K562 (cell line): ENCODE results near the gene JPH3. TPM values are rescaled to one million over a fixed set of nuclear protein-coding genes. Genes with fewer than 3 reads are reported as not detected.

ENCODE experiments used
- ATAC-seq: fragments of 200-7000 bp; cut with Tn5 transposase; 3 replicates; pipeline ENCODE4 v1.9.1; 2020; ENCODE audit warnings: moderate library complexity
- BruUV-seq: library from RNA; stranded (reverse); fragments of 400-500 nt; replicated peaks from 2 replicates; lab custom pipeline; 2021; lab: Mats Ljungman, UMichigan
- CTCF ChIA-PET: fragments of 300-600 bp; formaldehyde crosslinking; extraction: SDS; loops from one replicate; lab custom pipeline; 2021; ENCODE audit warnings: low intra/inter-chr PET ratio; lab: Yijun Ruan, JAX
- POLR2A ChIA-PET: fragments of 300-600, 350-650 bp; sonication (Branson Sonifier 250); formaldehyde crosslinking; extraction: SDS; loops from one replicate; lab custom pipeline; 2021; ENCODE audit warnings: antibody characterized with exemption, inconsistent platforms; lab: Yijun Ruan, JAX
- DNase-seq, 4 experiments: peaks; one replicate each; pipeline versions ENCODE4 v3.0.0 to v3.0.0-alpha.2; 2011 to 2018; ENCODE audit warnings: low spot score in 3 of 4, mixed read lengths in 3 of 4; ENCODE audit errors: extremely low read depth in 1 of 4
- FAIRE-seq: peaks from 2 replicates; lab custom pipeline; 2011; peaks lifted over from hg19 to GRCh38; lab: Jason Lieb, UNC
- H2AFZ ChIP-seq: 2 replicates; pipeline ENCODE4 v1.6.0; 2011; ENCODE audit warnings: low read depth, low read length, control low read depth, inconsistent platforms
- H3K27ac ChIP-seq: fragments of 200-600 bp; 3 replicates; pipeline ENCODE4 v1.8.0; 2011; ENCODE audit warnings: low read depth, mild to moderate bottlenecking, control low read depth, inconsistent platforms, low read length, moderate library complexity, mixed read lengths; ENCODE audit errors: extremely low read depth
- H3K27me3 ChIP-seq, 2 experiments: fragments of 300-600 bp in 1 of 2; 2 replicates in 1 of 2; 3 replicates in 1 of 2; pipeline versions ENCODE4 v1.6.0 to v1.8.0; 2011; ENCODE audit warnings: inconsistent platforms in 2 of 2, low read length in 2 of 2, mild to moderate bottlenecking in 1 of 2, mixed read lengths in 1 of 2, moderate library complexity in 1 of 2; ENCODE audit not compliant: control insufficient read depth in 2 of 2, insufficient read depth in 2 of 2
- H3K36me3 ChIP-seq: fragments of 300-600 bp; 3 replicates; pipeline ENCODE4 v1.8.0; 2011; ENCODE audit warnings: mild to moderate bottlenecking, low read length, inconsistent platforms; ENCODE audit not compliant: control insufficient read depth, insufficient read depth
- H3K4me1 ChIP-seq, 2 experiments: fragments of 200-600 bp in 1 of 2; replicated peaks in 1 of 2; 2 replicates in 1 of 2; 3 replicates in 1 of 2; pipeline versions ENCODE4 v1.5.1 to v1.8.0; 2011; ENCODE audit warnings: inconsistent platforms in 2 of 2, low read length in 2 of 2, mild to moderate bottlenecking in 1 of 2, mixed read lengths in 1 of 2, moderate library complexity in 1 of 2; ENCODE audit not compliant: control insufficient read depth in 2 of 2, insufficient read depth in 2 of 2
- H3K4me2 ChIP-seq: 2 replicates; pipeline ENCODE4 v1.6.1; 2011; ENCODE audit warnings: low read length, control low read depth, inconsistent platforms, mixed read lengths; ENCODE audit not compliant: insufficient read depth
- H3K4me3 ChIP-seq: fragments of 200-600 bp; sonication (generic), shearing (Covaris generic); 2 replicates; pipeline ENCODE4 v1.5.1; 2016; ENCODE audit warnings: control low read depth, inconsistent platforms
- H3K79me2 ChIP-seq: fragments of 200-600 bp; 3 replicates; pipeline ENCODE4 v1.8.0; 2011; ENCODE audit warnings: low read length, inconsistent platforms; ENCODE audit not compliant: control insufficient read depth, insufficient read depth
- H3K9ac ChIP-seq, 2 experiments: 2 replicates each; pipeline versions ENCODE4 v1.6.0 to v1.6.1; 2011; ENCODE audit warnings: low read depth in 2 of 2, low read length in 2 of 2, control low read depth in 1 of 2, inconsistent platforms in 1 of 2, mild to moderate bottlenecking in 1 of 2, mixed read lengths in 1 of 2; ENCODE audit not compliant: insufficient read depth in 1 of 2
- H3K9me1 ChIP-seq: one replicate; pipeline ENCODE4 v1.6.0; 2011; ENCODE audit warnings: inconsistent platforms, mild to moderate bottlenecking, low read length, moderate library complexity; ENCODE audit not compliant: control insufficient read depth, insufficient read depth
- H3K9me3 ChIP-seq: replicated peaks from 2 replicates; pipeline ENCODE4 v1.5.1; 2011; ENCODE audit warnings: low read depth, low read length, inconsistent platforms; ENCODE audit not compliant: control insufficient read depth, insufficient read depth
- H4K20me1 ChIP-seq: replicated peaks from 2 replicates; pipeline ENCODE4 v1.6.1; 2011; ENCODE audit warnings: low read length, inconsistent platforms, mixed read lengths; ENCODE audit not compliant: control insufficient read depth, insufficient read depth
- E2F4 ChIP-seq: sonication (generic); formaldehyde crosslinking; IDR thresholded peaks from 2 replicates; pipeline ENCODE4 v1.8.0; 2022; ENCODE audit warnings: mild to moderate bottlenecking, low read depth, missing genetic modification reagents
- E2F8 ChIP-seq: fragments of 450-650 bp; IDR thresholded peaks from 2 replicates; pipeline ENCODE4 v1.7.1; 2018; ENCODE audit warnings: mild to moderate bottlenecking, low read depth; ENCODE audit not compliant: partially characterized antibody
- ETV6 ChIP-seq, 3 experiments: fragments of 150-350 bp in 1 of 3; sonication (generic) in 1 of 3; formaldehyde crosslinking in 1 of 3; IDR thresholded peaks; 2 replicates each; pipeline versions ENCODE4 v1.6.1 to v1.8.0; 2014 to 2022; ENCODE audit warnings: borderline replicate concordance in 2 of 3, low read depth in 2 of 3, antibody characterized with exemption in 1 of 3, low read length in 1 of 3, mild to moderate bottlenecking in 1 of 3, missing genetic modification reagents in 1 of 3
- HCFC1 ChIP-seq: IDR thresholded peaks from 2 replicates; pipeline ENCODE4 v1.6.1; 2012; ENCODE audit warnings: low read depth, low read length, improper control_type of control experiment
- JUNB ChIP-seq: fragments of 450-650 bp; formaldehyde crosslinking; conservative IDR thresholded peaks from 2 replicates; pipeline ENCODE4 v1.4.0; 2020; ENCODE audit warnings: mild to moderate bottlenecking
- NFRKB ChIP-seq: fragments of 450-650 bp; IDR thresholded peaks from 2 replicates; pipeline ENCODE4 v1.6.1; 2016; ENCODE audit warnings: low read depth
- POLR2G ChIP-seq: fragments of 200-400 bp; formaldehyde crosslinking; IDR thresholded peaks from 2 replicates; pipeline ENCODE4 v1.6.1; 2017; ENCODE audit warnings: low read depth, mild to moderate bottlenecking, antibody characterized with exemption, low read length, moderate library complexity
- ZFP91 ChIP-seq: sonication (generic); formaldehyde crosslinking; IDR thresholded peaks from 2 replicates; pipeline ENCODE4 v1.8.0; 2022; ENCODE audit warnings: mild to moderate bottlenecking, missing genetic modification reagents
- ZNF212 ChIP-seq: fragments of 450-650 bp; formaldehyde crosslinking; IDR thresholded peaks from 2 replicates; pipeline ENCODE4 v1.4.0; 2020; ENCODE audit warnings: mild to moderate bottlenecking
- ZNF518B ChIP-seq: fragments of 250-450 bp; sonication (Bioruptor Pico); IDR thresholded peaks from 2 replicates; pipeline ENCODE4 v1.5.0; 2021; ENCODE audit warnings: mild to moderate bottlenecking, moderate library complexity
- WGBS: fragments of 100-300 bp; shearing (Covaris generic); methylation state at CpG from one replicate; pipeline ENCODE4 v1.1.6; 2016; ENCODE audit warnings: low coverage, mixed read lengths; ENCODE audit not compliant: insufficient coverage; ENCODE audit errors: missing lambda C conversion rate; 5-methylcytosine and 5-hydroxymethylcytosine counted together
- in situ Hi-C: fragments of 300-500 bp; cut with MboI; formaldehyde crosslinking; loops from 4 replicates; pipeline ENCODE4 v1.15.0; 2018; ENCODE audit warnings: inconsistent platforms, mixed read lengths
- intact Hi-C: fragments of 100-400 bp; cut with micrococcal nuclease; formaldehyde crosslinking; loops from 2 replicates; pipeline ENCODE4 v1.14.2; 2022
- polyA plus RNA-seq, 8 experiments: library from polyadenylated mRNA; depleted of rRNA in 4 of 8; stranded (reverse) in 5 of 8; unstranded in 3 of 8; fragments of >200 nt; fragmentation: Nextera tagmentation in 2 of 8; fragmentation: Illumina TruSeq in 1 of 8; extraction: Ambion mirVana in 2 of 8; extraction: Trizol in 1 of 8; gene quantifications; 2 replicates each; pipeline versions ENCODE4 v1.2.1 to v1.2.3, GENCODE V29; 2011 to 2014; ENCODE audit warnings: inconsistent platforms in 1 of 8, missing spikeins in 1 of 8
- total RNA-seq, 7 experiments: library from RNA; depleted of rRNA in 6 of 7; stranded (reverse); fragments of >200 nt in 6 of 7; fragmentation: Illumina TruSeq in 2 of 7; extraction: Trizol in 2 of 7; gene quantifications; 2 replicates each; pipeline versions ENCODE4 v1.2.1 to v1.2.3, GENCODE V29; 2011 to 2021; ENCODE audit warnings: low replicate concordance in 1 of 7

Gene JPH3
- total and polyA plus RNA-seq, 9 of the 15 experiments (the other 6 are each of a cell fraction or from before 2014, with no cell fraction given): 0.01 TPM; not detected in 8

GRCh38 chr16:87705771-87706277 lies 103.5 kb downstream of the JPH3 start:
- BruUV-seq: no TSS peak
- POLR2A ChIA-PET: interaction anchor here (0.6 to 2.1 kb wide), 5 partner anchors 8 to 368 kb away, joined by 3 to 9 read pairs (median 4); no protein-coding TSS in a partner anchor
- in situ Hi-C loops (no loop called here), intact Hi-C loops (no loop called here)
- Histone ChIP-seq H3K27ac (no peak overlapping the region), H3K9me3 (no peaks in the 10 kb centered on the region), H3K4me1 (peaks cover 0 to 45% of the 10 kb centered on the region in 2 experiments; a peak in 2 of 5 replicates), H3K36me3 (peaks cover 82% of the 10 kb centered on the region; the same call in 2 of the 3 replicates), H3K27me3 (no peaks in the 10 kb centered on the region), H4K20me1 (no peaks in the 10 kb centered on the region), H3K9me1 (peaks cover 7% of the 10 kb centered on the region), H3K9ac (no peak overlapping the region), H2AFZ (no peak overlapping the region), H3K4me3 (no peak overlapping the region), H3K4me2 (no peak overlapping the region), H3K79me2 (no peaks in the 10 kb centered on the region)
- no peak for FAIRE-seq
- no peak for ATAC-seq
- no peak for DNase-seq
- CTCF ChIA-PET: no interaction called here
- 91% methylated on average over 8 of the region's 31 CpGs for WGBS
- TF ChIP-seq ZNF212 (CRISPR knock-in tag): no peak
- no peak for TF ChIP-seq ZFP91 (CRISPR knock-in tag)
- TF ChIP-seq NFRKB: no peak
- TF ChIP-seq POLR2G: no peak
- TF ChIP-seq ZNF518B (CRISPR knock-in tag): no peak
- TF ChIP-seq HCFC1: no peak
- TF ChIP-seq JUNB (CRISPR knock-in tag): no peak
- no peak for TF ChIP-seq ETV6 (IDR thresholded peaks at IDR 0.05; ENCODE audit: borderline replicate concordance in 1 of 2, low read depth in 2 of 2, low read length in 1 of 2)
- no peak for TF ChIP-seq ETV6 (CRISPR knock-in tag; IDR thresholded peaks at IDR 0.05; ENCODE audit: borderline replicate concordance)
- no peak for TF ChIP-seq E2F4 (CRISPR knock-in tag)
- TF ChIP-seq E2F8: no peak
